T-helper 1 cell treated with Interleukin-12 subunit alpha and Interleukin-12 subunit beta and Interleukin-4 antibody, amounts not matched to agents 30 μg/mL and 1 μg/mL, for 36 hours (primary cell): ENCODE results near the gene TTC39C.

Experiments used
- H3K27ac Mint-ChIP-seq: one replicate; pipeline ENCODE4 v1.8.0; 2021; ENCODE audit warnings: mild to moderate bottlenecking, mixed read lengths
- H3K27me3 Mint-ChIP-seq: one replicate; pipeline ENCODE4 v1.8.0; 2021; ENCODE audit warnings: low read depth, mixed read lengths
- H3K36me3 Mint-ChIP-seq: one replicate; pipeline ENCODE4 v1.8.0; 2021; ENCODE audit warnings: low read depth, mixed read lengths
- H3K4me1 Mint-ChIP-seq: one replicate; pipeline ENCODE4 v1.8.0; 2021; ENCODE audit warnings: low read depth, mixed read lengths
- H3K4me3 Mint-ChIP-seq: one replicate; pipeline ENCODE4 v1.8.0; 2021; ENCODE audit warnings: mild to moderate bottlenecking, moderate library complexity, mixed read lengths
- H3K9me3 Mint-ChIP-seq: one replicate; pipeline ENCODE4 v1.8.0; 2021; ENCODE audit warnings: mixed read lengths

The TTC39C gene

GRCh38 chr18:24170360-24170759 is 155.8 kb downstream of the TTC39C start:
- peaks cover 3% of the 10 kb centered on the region for H3K4me1 Mint-ChIP-seq
- no peak overlapping the region for H3K4me3 Mint-ChIP-seq
- H3K27ac Mint-ChIP-seq = no peak overlapping the region
- no peaks in the 10 kb centered on the region for H3K9me3 Mint-ChIP-seq
- H3K36me3 Mint-ChIP-seq = peaks cover 2% of the 10 kb centered on the region
- H3K27me3 Mint-ChIP-seq = no peaks in the 10 kb centered on the region

GRCh38 chr18:24173997-24174396 is 159.4 kb downstream of the TTC39C start:
- Mint-ChIP-seq H3K9me3 (no peaks in the 10 kb centered on the region), H3K36me3 (peaks cover 2% of the 10 kb centered on the region), H3K27ac (no peak overlapping the region), H3K4me1 (peaks cover 3% of the 10 kb centered on the region), H3K27me3 (no peaks in the 10 kb centered on the region), H3K4me3 (no peak overlapping the region)

- no peaks in the 10 kb centered on the region for H3K9me3 Mint-ChIP-seq
- H3K4me1 Mint-ChIP-seq = peaks cover 3% of the 10 kb centered on the region
- H3K27me3 Mint-ChIP-seq = no peaks in the 10 kb centered on the region
- H3K36me3 Mint-ChIP-seq = peaks cover 2% of the 10 kb centered on the region
- no peak overlapping the region for H3K27ac Mint-ChIP-seq
- H3K4me3 Mint-ChIP-seq = no peak overlapping the region
Observed at GRCh38 chr18:24176727-24177416, 162.3 kb downstream of the TTC39C start.

GRCh38 chr18:24177499-24178133 is 163.1 kb downstream of the TTC39C start:
- H3K27me3 Mint-ChIP-seq = no peaks in the 10 kb centered on the region
- no peaks in the 10 kb centered on the region for H3K9me3 Mint-ChIP-seq
- no peak overlapping the region for H3K4me3 Mint-ChIP-seq
- H3K4me1 Mint-ChIP-seq = peaks cover 3% of the 10 kb centered on the region
- H3K27ac Mint-ChIP-seq = no peak overlapping the region
- peaks cover 2% of the 10 kb centered on the region for H3K36me3 Mint-ChIP-seq

- no peaks in the 10 kb centered on the region for H3K4me1 Mint-ChIP-seq
- no peak overlapping the region for H3K27ac Mint-ChIP-seq
- H3K9me3 Mint-ChIP-seq = no peaks in the 10 kb centered on the region
- no peaks in the 10 kb centered on the region for H3K27me3 Mint-ChIP-seq
- no peaks in the 10 kb centered on the region for H3K36me3 Mint-ChIP-seq
- no peak overlapping the region for H3K4me3 Mint-ChIP-seq
Observed at GRCh38 chr18:24180048-24180447, 165.5 kb downstream of the TTC39C start.

GRCh38 chr18:24181806-24182205 is 167.3 kb downstream of the TTC39C start:
- Mint-ChIP-seq H3K27me3 (peaks cover 1% of the 10 kb centered on the region), H3K9me3 (no peaks in the 10 kb centered on the region), H3K4me1 (no peaks in the 10 kb centered on the region), H3K27ac (no peak overlapping the region), H3K36me3 (no peaks in the 10 kb centered on the region), H3K4me3 (no peak overlapping the region)
